DMS53 treated with DMSO at 0.1 percent for 48 hours (cell line): ENCODE measurements around the gene GCHFR.

Experiments
- DNase-seq: peaks from one replicate; lab custom pipeline; 2025; ENCODE audit not compliant: unreplicated experiment; lab: John Stamatoyannopoulos, UW

The GCHFR gene

DNA sequence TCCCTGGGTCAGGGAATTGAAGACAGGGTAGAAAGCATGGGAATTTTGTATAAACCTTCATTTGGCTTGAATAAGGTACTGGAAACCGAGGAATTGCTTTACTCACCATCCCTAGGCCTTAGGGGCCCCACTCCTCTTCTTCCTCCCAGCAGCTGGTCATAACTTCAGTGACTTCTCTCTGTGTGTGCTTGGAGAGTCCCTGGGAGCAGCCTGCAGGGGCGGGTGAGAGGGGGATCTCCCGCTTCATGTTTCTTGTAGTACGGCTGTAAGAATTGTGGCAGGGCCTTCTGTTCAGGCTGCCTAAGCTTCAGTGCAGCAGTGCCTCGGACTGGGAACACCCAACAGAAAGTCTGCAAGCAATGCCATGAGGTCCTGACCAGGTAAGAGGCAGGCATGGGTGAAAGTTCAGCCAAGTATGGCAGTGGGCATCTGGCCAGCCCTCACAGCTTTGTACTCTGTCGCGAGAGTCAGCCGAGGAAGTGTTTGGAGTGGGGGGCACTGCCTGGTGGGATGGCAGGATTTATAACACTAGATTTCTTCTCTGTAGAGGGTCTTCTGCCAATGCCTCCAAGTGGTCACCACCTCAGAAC is 45.1 kb downstream of the GCHFR start:
- no peak for DNase-seq

- no peak for DNase-seq
Observed at GRCh38 chr15:40812721-40813425, 49.0 kb downstream of the GCHFR start.

DNA sequence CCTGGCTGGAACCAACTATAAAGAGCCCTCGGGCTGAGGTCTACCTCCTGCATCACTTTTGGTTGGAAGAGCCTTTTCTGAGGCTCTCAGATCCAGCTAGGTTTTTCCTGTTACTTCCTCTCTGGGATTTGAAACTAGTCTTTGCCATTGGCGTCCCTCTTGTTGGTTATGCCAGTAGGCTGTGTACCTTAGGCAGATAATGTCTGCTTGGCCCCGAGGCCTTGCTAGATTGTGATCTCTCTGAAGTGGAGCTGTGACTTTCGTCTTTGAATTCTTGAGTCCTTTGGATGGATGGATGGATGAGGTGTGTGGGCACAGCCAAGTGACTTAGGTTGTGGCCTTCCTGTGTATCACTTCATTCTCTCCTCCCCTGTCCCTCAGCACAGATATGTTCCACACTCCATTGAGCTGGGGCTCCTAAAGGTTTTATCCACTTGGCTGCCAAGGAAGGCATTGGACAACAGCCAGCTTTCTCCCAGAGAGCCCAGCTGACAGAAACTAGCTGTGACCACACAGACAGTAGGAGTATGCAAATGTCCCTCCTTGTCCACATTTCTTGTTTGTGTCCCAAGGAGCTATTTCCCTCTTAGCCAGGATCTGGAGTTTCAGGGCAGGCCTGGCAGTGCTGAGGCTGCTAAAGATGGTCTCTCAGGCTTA is 51.3 kb downstream of the GCHFR start:
- DNase-seq = no peak
